HepG2 (cell line): Measurements from ENCODE around the gene TMEM214. TPM values are rescaled to one million over a fixed set of nuclear protein-coding genes. Genes with fewer than 3 reads are reported as not detected.

Source experiments
- ATAC-seq: fragments of 200-7000 bp; cut with Tn5 transposase; 3 replicates; pipeline ENCODE4 v1.9.1; 2020; ENCODE audit warnings: mild to moderate bottlenecking, moderate library complexity
- BruUV-seq: library from RNA; stranded (reverse); fragments of 400-500 nt; replicated peaks from 2 replicates; lab custom pipeline; 2021; lab: Mats Ljungman, UMichigan
- CTCF ChIA-PET: fragments of 300-600 bp; formaldehyde crosslinking; extraction: SDS; loops from one replicate; lab custom pipeline; 2021; ENCODE audit warnings: low total read pairs, inconsistent platforms, low intra/inter-chr PET ratio; lab: Yijun Ruan, JAX
- POLR2A ChIA-PET: fragments of 350-600 bp; sonication (Branson Sonifier 250); formaldehyde crosslinking; loops from one replicate; lab custom pipeline; 2020; ENCODE audit warnings: antibody characterized with exemption, inconsistent platforms; lab: Yijun Ruan, JAX
- DNase-seq: peaks from one replicate; pipeline ENCODE4 v3.0.0-alpha.2; 2015; ENCODE audit warnings: low spot score
- FAIRE-seq: peaks from 3 replicates; lab custom pipeline; 2011; peaks lifted over from hg19 to GRCh38; lab: Jason Lieb, UNC
- H2AFZ ChIP-seq: one replicate; pipeline ENCODE4 v1.6.1; 2011; ENCODE audit warnings: low read length, inconsistent platforms
- H3K27ac ChIP-seq: fragments of 300-600 bp; 3 replicates; pipeline ENCODE4 v1.8.0; 2011; ENCODE audit warnings: mixed run types, mild to moderate bottlenecking, mixed read lengths, low read length, inconsistent platforms; ENCODE audit not compliant: insufficient read depth; ENCODE audit errors: extremely low read length
- H3K27me3 ChIP-seq, 2 experiments: fragments of 200-600 bp in 1 of 2; 2 replicates in 1 of 2; 3 replicates in 1 of 2; pipeline versions ENCODE4 v1.6.0 to v1.8.0; 2011; ENCODE audit warnings: low read length in 2 of 2, mild to moderate bottlenecking in 2 of 2, moderate library complexity in 2 of 2, inconsistent platforms in 1 of 2; ENCODE audit not compliant: insufficient read depth in 2 of 2, control insufficient read depth in 1 of 2
- H3K36me3 ChIP-seq, 2 experiments: fragments of 200-600 bp in 1 of 2; replicated peaks in 1 of 2; 2 replicates in 1 of 2; 3 replicates in 1 of 2; pipeline versions ENCODE4 v1.5.1 to v1.8.0; 2011; ENCODE audit warnings: low read length in 2 of 2, inconsistent platforms in 1 of 2; ENCODE audit not compliant: insufficient read depth in 2 of 2, control insufficient read depth in 1 of 2
- H3K4me1 ChIP-seq: 2 replicates; pipeline ENCODE4 v1.5.1; 2012; ENCODE audit warnings: low read length, inconsistent platforms; ENCODE audit not compliant: insufficient read depth
- H3K4me2 ChIP-seq: 2 replicates; pipeline ENCODE4 v1.6.0; 2011; ENCODE audit warnings: low read depth, low read length, inconsistent platforms
- H3K4me3 ChIP-seq, 3 experiments: fragments of 200-600 bp in 1 of 3; sonication (generic), shearing (Covaris generic) in 1 of 3; replicated peaks in 1 of 3; 2 replicates each; pipeline ENCODE4 v1.5.1; 2011 to 2016; ENCODE audit warnings: low read length in 3 of 3, inconsistent platforms in 2 of 3, low read depth in 2 of 3, mild to moderate bottlenecking in 2 of 3, control low read depth in 1 of 3, mixed read lengths in 1 of 3; ENCODE audit not compliant: insufficient read depth in 1 of 3
- H3K79me2 ChIP-seq: one replicate; pipeline ENCODE4 v1.6.1; 2011; ENCODE audit warnings: low read length, inconsistent platforms; ENCODE audit not compliant: insufficient read depth
- H3K9ac ChIP-seq: 2 replicates; pipeline ENCODE4 v1.6.0; 2011; ENCODE audit warnings: mild to moderate bottlenecking, low read depth, low read length, inconsistent platforms; ENCODE audit not compliant: insufficient read depth
- H3K9me3 ChIP-seq: 2 replicates; pipeline ENCODE4 v1.5.1; 2012; ENCODE audit warnings: mild to moderate bottlenecking, low read length
- H4K20me1 ChIP-seq: 2 replicates; pipeline ENCODE4 v1.6.0; 2011; ENCODE audit warnings: inconsistent platforms, mild to moderate bottlenecking, low read length, moderate library complexity; ENCODE audit not compliant: insufficient read depth
- SUZ12 ChIP-seq: fragments of 150-350 bp; IDR thresholded peaks from 2 replicates; pipeline ENCODE4 v1.6.1; 2014; ENCODE audit warnings: low read depth, low read length
- ZBTB42 ChIP-seq: sonication (generic); formaldehyde crosslinking; IDR thresholded peaks from 2 replicates; pipeline ENCODE4 v1.5.0; 2020; ENCODE audit warnings: mild to moderate bottlenecking, missing genetic modification reagents
- WGBS: methylation state at CpG from one replicate; pipeline ENCODE4 v1.1.6; 2017; ENCODE audit warnings: low lambda C conversion rate; 5-methylcytosine and 5-hydroxymethylcytosine counted together
- in situ Hi-C: cut with HindIII; loops from 2 replicates; pipeline ENCODE4 v1.10.0; 2017; ENCODE audit warnings: low pct_unique_long_range_greater_than_20kb; ENCODE audit not compliant: extremely low pct_ligation_motif_present
- intact Hi-C: fragments of 100-400 bp; cut with micrococcal nuclease; formaldehyde crosslinking; loops from one replicate; pipeline ENCODE4 v1.10.0; 2022; ENCODE audit not compliant: unreplicated experiment
- polyA plus RNA-seq, 8 experiments: library from polyadenylated mRNA; depleted of rRNA in 3 of 8; stranded (reverse) in 7 of 8; unstranded in 1 of 8; fragments of >200 nt; fragmentation: Illumina TruSeq in 4 of 8; extraction: Trizol in 4 of 8; gene quantifications; 2 replicates each; pipeline versions ENCODE4 v1.2.1 to v1.2.3, GENCODE V29; 2011 to 2016; ENCODE audit warnings: low read depth in 4 of 8, missing spikeins in 1 of 8, mixed read lengths in 1 of 8; ENCODE audit not compliant: insufficient read depth in 1 of 8
- total RNA-seq, 5 experiments: library from RNA; depleted of rRNA; stranded (reverse); fragments of >200 nt; fragmentation: Illumina TruSeq; extraction: Trizol; gene quantifications; 2 replicates each; pipeline ENCODE4 v1.2.3, GENCODE V29; 2016; ENCODE audit warnings: low read depth in 1 of 5

The TMEM214 gene
- total and polyA plus RNA-seq, 2 of the 13 experiments (the other 11 are each of a cell fraction or from before 2014, with no cell fraction given) = 58.3 to 132 TPM

- 95% methylated on average over 8 of the region's 8 CpGs for WGBS
- Histone ChIP-seq H3K27me3 (no peaks in the 10 kb centered on the region; a peak in 1 of 5 replicates), H4K20me1 (peaks cover 3% of the 10 kb centered on the region; the same call in 1 of the 2 replicates), H3K4me2 (no peak overlapping the region), H2AFZ (no peak overlapping the region), H3K9me3 (no peaks in the 10 kb centered on the region), H3K79me2 (peaks cover 8% of the 10 kb centered on the region), H3K27ac (no peak overlapping the region), H3K4me1 (peaks cover 24% of the 10 kb centered on the region), H3K9ac (no peak overlapping the region), H3K36me3 (peaks cover 13 to 54% of the 10 kb centered on the region in 2 experiments), H3K4me3 (no peak overlapping the region)
- no TSS peak for BruUV-seq
- CTCF ChIA-PET = no interaction called here
- ATAC-seq = no peak
- in situ Hi-C loops = no loop called here
- POLR2A ChIA-PET = interaction anchor here (0.9 to 6.4 kb wide), 3 partner anchors 18 to 33 kb away, joined by 3 to 88 read pairs (median 58); partner anchors contain the start of genes EMILIN1 and OST4
- no peak for DNase-seq
- TF ChIP-seq ZBTB42 (CRISPR knock-in tag) = no peak
- intact Hi-C loops = no loop called here
- FAIRE-seq = no peak
Measured at GRCh38 chr2:27053776-27054175, 21.0 kb downstream of the TMEM214 start.

GRCh38 chr2:27054721-27055120, 22.0 kb downstream of the TMEM214 start:
- H2AFZ ChIP-seq = no peak overlapping the region
- no peak overlapping the region for H3K9ac ChIP-seq
- TF ChIP-seq SUZ12 = no peak
- no peak overlapping the region for H3K4me3 ChIP-seq
- DNase-seq = no peak
- no peaks in the 10 kb centered on the region for H3K9me3 ChIP-seq
- peaks cover 14% of the 10 kb centered on the region for H3K4me1 ChIP-seq
- intact Hi-C loops (no loop called here), in situ Hi-C loops (no loop called here)
- H4K20me1 ChIP-seq = peaks cover 3% of the 10 kb centered on the region; the same call in 1 of the 2 replicates
- 96% methylated on average over 11 of the region's 11 CpGs for WGBS
- no peak overlapping the region for H3K27ac ChIP-seq
- H3K27me3 ChIP-seq = no peaks in the 10 kb centered on the region; a peak in 1 of 5 replicates
- POLR2A ChIA-PET = interaction anchor here (1.4 to 6.4 kb wide), 3 partner anchors 17 to 29 kb away, joined by 3 to 88 read pairs (median 58); partner anchors contain the start of genes EMILIN1 and OST4
- CTCF ChIA-PET = no interaction called here
- H3K79me2 ChIP-seq = peaks cover 8% of the 10 kb centered on the region
- no peak for ATAC-seq
- no peak for FAIRE-seq
- H3K4me2 ChIP-seq = no peak overlapping the region
- no TSS peak for BruUV-seq
- H3K36me3 ChIP-seq = peaks cover 15 to 63% of the 10 kb centered on the region in 2 experiments
